HG03039 (cell line): ENCODE measurements around the gene GAST.
"Not testable (repeated sequence)": the region's sequence is repeated elsewhere in the genome, so short reads cannot be mapped to it uniquely, and the experiment has no call there.

Experiments
- ATAC-seq: cut with Tn5 transposase; IDR thresholded peaks from one replicate; pipeline ENCODE4 v1.9.1; 2021; ENCODE audit warnings: mild to moderate bottlenecking, moderate library complexity; ENCODE audit not compliant: unreplicated experiment

The GAST gene

GRCh38 chr17:41711669-41712400 is at the start of gene GAST:
TSS of gene GAST (plus strand) at chr17:41712331. CDS start at chr17:41715437, 3,106 bp downstream.
- no peak for ATAC-seq

- no peak for ATAC-seq
These were observed 48.5 kb upstream of the GAST start for GRCh38 chr17:41663451-41664171.

GRCh38 chr17:41664172-41664457 is 48.0 kb upstream of the GAST start:
- no peak for ATAC-seq

GRCh38 chr17:41664587-41665565 is 47.3 kb upstream of the GAST start:
- ATAC-seq, result no peak

GRCh38 chr17:41665566-41666236 is 46.4 kb upstream of the GAST start:
- ATAC-seq, result peak; percentile 61

- peak; percentile 27 for ATAC-seq
These were observed 45.9 kb upstream of the GAST start for GRCh38 chr17:41666237-41666641.

- ATAC-seq, result no peak
These were observed 45.3 kb upstream of the GAST start for GRCh38 chr17:41666708-41667279.

- no peak for ATAC-seq
These were observed 44.7 kb upstream of the GAST start for GRCh38 chr17:41667280-41668041.

GRCh38 chr17:41672153-41672552 is 40.0 kb upstream of the GAST start:
- no peak for ATAC-seq

- ATAC-seq, result not testable (repeated sequence)
These were observed 36.7 kb upstream of the GAST start for GRCh38 chr17:41675157-41676057.

- ATAC-seq, result no peak
These were observed 36.1 kb upstream of the GAST start for GRCh38 chr17:41676058-41676419.

GRCh38 chr17:41678411-41678906 is 33.7 kb upstream of the GAST start:
- ATAC-seq, result no peak

GRCh38 chr17:41678907-41679739 is 33.0 kb upstream of the GAST start:
- no peak for ATAC-seq

- ATAC-seq, result no peak
These were observed 32.2 kb upstream of the GAST start for GRCh38 chr17:41679740-41680425.

- ATAC-seq, result no peak
These were observed 31.6 kb upstream of the GAST start for GRCh38 chr17:41680426-41681040.

- no peak for ATAC-seq
These were observed 30.4 kb upstream of the GAST start for GRCh38 chr17:41681776-41682175.

- no peak for ATAC-seq
These were observed 29.5 kb upstream of the GAST start for GRCh38 chr17:41682631-41683030.
